ENCODE data around the gene PGAP6. TPM values are rescaled to one million over a fixed set of nuclear protein-coding genes. Genes with fewer than 3 reads are reported as not detected.

PGAP6 gene
- total RNA-seq, 1 experiment from 2014 or later, result 128 TPM

DNA sequence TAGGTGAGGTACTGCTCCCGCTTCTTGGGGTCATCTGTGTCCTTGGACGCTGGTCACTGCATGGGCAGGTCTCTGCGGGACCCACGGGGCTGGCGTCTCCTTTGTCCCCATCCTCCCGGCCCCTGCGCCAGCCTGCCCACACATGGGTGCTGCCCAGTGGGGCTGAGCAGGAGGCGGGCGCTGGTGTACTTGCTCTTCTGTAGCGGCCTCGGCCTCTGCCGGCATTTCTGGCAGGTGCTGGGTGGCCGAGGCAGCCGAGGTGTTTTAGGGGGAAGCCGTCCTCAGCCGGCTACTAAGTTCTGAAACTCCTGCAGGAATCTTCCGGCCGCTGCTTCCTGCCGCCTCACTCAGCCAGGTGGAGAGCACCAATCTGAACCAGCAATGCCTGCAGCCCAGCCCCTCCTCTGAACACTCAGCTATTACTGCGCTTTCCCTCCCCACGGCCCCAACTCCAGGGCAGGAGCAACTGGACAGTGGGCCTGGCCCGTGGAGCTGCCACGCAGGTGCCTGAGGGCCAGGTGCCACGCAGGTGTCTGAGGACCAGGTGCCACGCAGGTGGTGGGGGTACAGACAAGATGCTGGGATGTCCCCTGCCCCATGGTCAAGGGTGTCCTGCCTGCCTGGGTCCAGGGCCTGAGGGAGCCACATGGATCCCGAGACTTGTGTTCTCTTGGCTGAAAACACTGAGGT is 29.9 kb upstream of the PGAP6 start:
- H3K4me3 ChIP-seq (ENCODE audit: low read depth in 2 of 2, low read length in 2 of 2), result no peak overlapping the region
- ChIA-PET POLR2A (no interaction called here), CTCF (no interaction called here)
- no peaks in the 10 kb centered on the region for H3K4me1 ChIP-seq (ENCODE audit: control insufficient read depth, insufficient read depth, low read length)
- DNase-seq (ENCODE audit: low read depth, low spot score) (no peak), ATAC-seq (no peak)
- TF ChIP-seq, protein P1, sequence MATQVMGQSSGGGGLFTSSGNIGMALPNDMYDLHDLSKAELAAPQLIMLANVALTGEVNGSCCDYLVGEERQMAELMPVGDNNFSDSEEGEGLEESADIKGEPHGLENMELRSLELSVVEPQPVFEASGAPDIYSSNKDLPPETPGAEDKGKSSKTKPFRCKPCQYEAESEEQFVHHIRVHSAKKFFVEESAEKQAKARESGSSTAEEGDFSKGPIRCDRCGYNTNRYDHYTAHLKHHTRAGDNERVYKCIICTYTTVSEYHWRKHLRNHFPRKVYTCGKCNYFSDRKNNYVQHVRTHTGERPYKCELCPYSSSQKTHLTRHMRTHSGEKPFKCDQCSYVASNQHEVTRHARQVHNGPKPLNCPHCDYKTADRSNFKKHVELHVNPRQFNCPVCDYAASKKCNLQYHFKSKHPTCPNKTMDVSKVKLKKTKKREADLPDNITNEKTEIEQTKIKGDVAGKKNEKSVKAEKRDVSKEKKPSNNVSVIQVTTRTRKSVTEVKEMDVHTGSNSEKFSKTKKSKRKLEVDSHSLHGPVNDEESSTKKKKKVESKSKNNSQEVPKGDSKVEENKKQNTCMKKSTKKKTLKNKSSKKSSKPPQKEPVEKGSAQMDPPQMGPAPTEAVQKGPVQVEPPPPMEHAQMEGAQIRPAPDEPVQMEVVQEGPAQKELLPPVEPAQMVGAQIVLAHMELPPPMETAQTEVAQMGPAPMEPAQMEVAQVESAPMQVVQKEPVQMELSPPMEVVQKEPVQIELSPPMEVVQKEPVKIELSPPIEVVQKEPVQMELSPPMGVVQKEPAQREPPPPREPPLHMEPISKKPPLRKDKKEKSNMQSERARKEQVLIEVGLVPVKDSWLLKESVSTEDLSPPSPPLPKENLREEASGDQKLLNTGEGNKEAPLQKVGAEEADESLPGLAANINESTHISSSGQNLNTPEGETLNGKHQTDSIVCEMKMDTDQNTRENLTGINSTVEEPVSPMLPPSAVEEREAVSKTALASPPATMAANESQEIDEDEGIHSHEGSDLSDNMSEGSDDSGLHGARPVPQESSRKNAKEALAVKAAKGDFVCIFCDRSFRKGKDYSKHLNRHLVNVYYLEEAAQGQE (IDR thresholded peaks at IDR 0.05; ENCODE audit: insufficient read depth in 1 of 2, low read depth in 2 of 2, low read length in 1 of 2), result no peak
- TF ChIP-seq SIN3A (IDR thresholded peaks at IDR 0.05; ENCODE audit: borderline replicate concordance, insufficient read depth, low read depth, low read length) (no peak), POLR2AphosphoS5 (IDR thresholded peaks at IDR 0.05; ENCODE audit: low read depth, low read length) (no peak), TCF7L2 (IDR thresholded peaks at IDR 0.05; ENCODE audit: low read depth, low read length) (no peak)
- TF ChIP-seq, protein P2, sequence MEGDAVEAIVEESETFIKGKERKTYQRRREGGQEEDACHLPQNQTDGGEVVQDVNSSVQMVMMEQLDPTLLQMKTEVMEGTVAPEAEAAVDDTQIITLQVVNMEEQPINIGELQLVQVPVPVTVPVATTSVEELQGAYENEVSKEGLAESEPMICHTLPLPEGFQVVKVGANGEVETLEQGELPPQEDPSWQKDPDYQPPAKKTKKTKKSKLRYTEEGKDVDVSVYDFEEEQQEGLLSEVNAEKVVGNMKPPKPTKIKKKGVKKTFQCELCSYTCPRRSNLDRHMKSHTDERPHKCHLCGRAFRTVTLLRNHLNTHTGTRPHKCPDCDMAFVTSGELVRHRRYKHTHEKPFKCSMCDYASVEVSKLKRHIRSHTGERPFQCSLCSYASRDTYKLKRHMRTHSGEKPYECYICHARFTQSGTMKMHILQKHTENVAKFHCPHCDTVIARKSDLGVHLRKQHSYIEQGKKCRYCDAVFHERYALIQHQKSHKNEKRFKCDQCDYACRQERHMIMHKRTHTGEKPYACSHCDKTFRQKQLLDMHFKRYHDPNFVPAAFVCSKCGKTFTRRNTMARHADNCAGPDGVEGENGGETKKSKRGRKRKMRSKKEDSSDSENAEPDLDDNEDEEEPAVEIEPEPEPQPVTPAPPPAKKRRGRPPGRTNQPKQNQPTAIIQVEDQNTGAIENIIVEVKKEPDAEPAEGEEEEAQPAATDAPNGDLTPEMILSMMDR (IDR thresholded peaks at IDR 0.05), result no peak
- intact Hi-C loops (cut with micrococcal nuclease; ENCODE audit: unreplicated experiment), result no loop called here
- in situ Hi-C loops (cut with HindIII; ENCODE audit: low pct_unique_long_range_greater_than_20kb, low sequenced_read_pairs), result no loop called here
- no peaks in the 10 kb centered on the region; the same call in 1 of the 2 replicates for H3K36me3 ChIP-seq (ENCODE audit: control insufficient read depth, insufficient read depth, low read length)
- H3K27ac ChIP-seq (ENCODE audit: low read length), result no peak overlapping the region
- H3K9me3 ChIP-seq (ENCODE audit: control insufficient read depth, insufficient read depth, low read depth, low read length), result no peaks in the 10 kb centered on the region
- BruUV-seq (replicated peaks), result TSS peak; percentile 80
- H3K27me3 ChIP-seq (ENCODE audit: control insufficient read depth, insufficient read depth, low read length), result no peaks in the 10 kb centered on the region

DNA sequence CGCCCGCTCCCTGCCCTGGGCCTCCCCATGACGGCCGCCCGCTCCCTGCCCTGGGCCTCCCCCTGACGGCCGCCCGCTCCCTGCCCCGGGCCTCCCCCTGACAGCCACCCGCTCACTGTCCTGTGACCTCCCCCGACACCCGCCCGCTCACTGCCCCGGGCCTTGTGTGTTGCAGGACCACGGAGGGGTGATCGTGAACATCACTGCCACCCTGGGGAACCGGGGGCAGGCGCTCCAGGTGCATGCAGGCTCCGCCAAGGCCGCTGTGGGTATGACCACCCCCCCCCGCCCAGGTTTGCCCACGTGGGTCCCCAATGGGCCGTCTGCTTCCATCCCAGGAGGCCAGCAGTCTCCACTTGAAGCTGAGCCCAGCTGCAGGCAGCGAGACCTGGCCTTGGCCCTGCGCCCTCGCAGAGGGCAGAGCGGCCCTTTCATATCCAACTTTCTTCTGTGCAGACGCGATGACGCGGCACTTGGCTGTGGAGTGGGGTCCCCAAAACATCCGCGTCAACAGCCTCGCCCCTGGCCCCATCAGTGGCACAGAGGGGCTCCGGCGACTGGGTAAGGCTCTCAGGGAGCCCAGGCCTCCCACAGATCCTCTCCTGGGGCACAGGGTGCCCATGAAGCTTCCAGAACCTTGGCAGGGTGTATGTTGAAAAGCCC is 28.9 kb upstream of the PGAP6 start:
- H3K36me3 ChIP-seq (ENCODE audit: control insufficient read depth, insufficient read depth, low read length), result no peaks in the 10 kb centered on the region; the same call in 1 of the 2 replicates
- no peak overlapping the region for H3K27ac ChIP-seq (ENCODE audit: low read length)
- BruUV-seq (replicated peaks), result no TSS peak
- H3K9me3 ChIP-seq (ENCODE audit: control insufficient read depth, insufficient read depth, low read depth, low read length), result no peaks in the 10 kb centered on the region
- ATAC-seq (no peak), DNase-seq (ENCODE audit: low read depth, low spot score) (no peak)
- no peaks in the 10 kb centered on the region for H3K27me3 ChIP-seq (ENCODE audit: control insufficient read depth, insufficient read depth, low read length)
- no peak overlapping the region for H3K4me3 ChIP-seq (ENCODE audit: low read depth in 2 of 2, low read length in 2 of 2)
- intact Hi-C loops (cut with micrococcal nuclease; ENCODE audit: unreplicated experiment) (no loop called here), in situ Hi-C loops (cut with HindIII; ENCODE audit: low pct_unique_long_range_greater_than_20kb, low sequenced_read_pairs) (no loop called here)
- ChIA-PET POLR2A (no interaction called here), CTCF (no interaction called here)
- TF ChIP-seq, protein P1 (IDR thresholded peaks at IDR 0.05; ENCODE audit: insufficient read depth in 1 of 2, low read depth in 2 of 2, low read length in 1 of 2), result no peak
- TF ChIP-seq, protein P2 (IDR thresholded peaks at IDR 0.05), result no peak
- TF ChIP-seq SIN3A (IDR thresholded peaks at IDR 0.05; ENCODE audit: borderline replicate concordance, insufficient read depth, low read depth, low read length), result no peak
- no peak for TF ChIP-seq POLR2AphosphoS5 (IDR thresholded peaks at IDR 0.05; ENCODE audit: low read depth, low read length)
- no peak for TF ChIP-seq TCF7L2 (IDR thresholded peaks at IDR 0.05; ENCODE audit: low read depth, low read length)
- no peaks in the 10 kb centered on the region for H3K4me1 ChIP-seq (ENCODE audit: control insufficient read depth, insufficient read depth, low read length)
